HepG2 (cell line): ENCODE measurements around the gene S100A16. TPM values are rescaled to one million over a fixed set of nuclear protein-coding genes. Genes with fewer than 3 reads are reported as not detected.

Source experiments
- HNRNPLL ChIP-seq: fragments of 200-400 bp; formaldehyde crosslinking; IDR thresholded peaks from 2 replicates; pipeline ENCODE4 v1.6.1; 2017; ENCODE audit warnings: mild to moderate bottlenecking, low read depth, low read length; ENCODE audit not compliant: poor library complexity, severe bottlenecking
- JARID2 ChIP-seq: sonication (generic); formaldehyde crosslinking; IDR thresholded peaks from 2 replicates; pipeline ENCODE4 v1.8.1; 2023; ENCODE audit warnings: missing genetic modification reagents, inconsistent platforms; ENCODE audit not compliant: insufficient replicate concordance
- RAD21 ChIP-seq: fragments of 450-650 bp; formaldehyde crosslinking; IDR thresholded peaks from 2 replicates; pipeline ENCODE4 v1.5.0; 2020; ENCODE audit warnings: mild to moderate bottlenecking
- SP4 ChIP-seq: sonication (generic); formaldehyde crosslinking; IDR thresholded peaks from 2 replicates; pipeline ENCODE4 v1.8.1; 2023; ENCODE audit warnings: mild to moderate bottlenecking, missing genetic modification reagents
- TAF1 ChIP-seq: sonication (generic); formaldehyde crosslinking; IDR thresholded peaks from 2 replicates; pipeline ENCODE4 v1.4.0; 2020; ENCODE audit warnings: missing genetic modification reagents
- TCF12 ChIP-seq, 2 experiments: fragments of 450-650 bp in 1 of 2; sonication (generic) in 1 of 2; formaldehyde crosslinking in 1 of 2; IDR thresholded peaks; 2 replicates each; pipeline versions ENCODE4 v1.6.1 to v1.8.0; 2017 to 2022; ENCODE audit warnings: antibody characterized with exemption in 1 of 2, mild to moderate bottlenecking in 1 of 2, missing genetic modification reagents in 1 of 2, moderate library complexity in 1 of 2
- THAP11 ChIP-seq: IDR thresholded peaks from 2 replicates; pipeline ENCODE4 v1.6.1; 2016; ENCODE audit warnings: missing biosample characterization, missing genetic modification reagents
- ZBTB20 ChIP-seq: sonication (generic); formaldehyde crosslinking; IDR thresholded peaks from 2 replicates; pipeline ENCODE4 v1.8.1; 2023; ENCODE audit warnings: missing genetic modification reagents, low read depth, mild to moderate bottlenecking, borderline replicate concordance
- ZFX ChIP-seq: sonication (generic); formaldehyde crosslinking; IDR thresholded peaks from 2 replicates; pipeline ENCODE4 v1.4.0; 2020; ENCODE audit warnings: mild to moderate bottlenecking, low read depth, missing genetic modification reagents, moderate library complexity
- ZNF101 ChIP-seq: sonication (generic); formaldehyde crosslinking; IDR thresholded peaks from 2 replicates; pipeline ENCODE4 v1.4.0; 2020; ENCODE audit warnings: mild to moderate bottlenecking, low read depth, missing genetic modification reagents, borderline replicate concordance
- ZNF205 ChIP-seq: IDR thresholded peaks from 2 replicates; pipeline ENCODE4 v1.6.1; 2018; ENCODE audit warnings: missing biosample characterization, missing genetic modification reagents
- ZSCAN31 ChIP-seq: sonication (generic); formaldehyde crosslinking; IDR thresholded peaks from 2 replicates; pipeline ENCODE4 v1.5.0; 2020; ENCODE audit warnings: low read depth, mild to moderate bottlenecking, missing genetic modification reagents
- polyA plus RNA-seq, 8 experiments: library from polyadenylated mRNA; depleted of rRNA in 3 of 8; stranded (reverse) in 7 of 8; unstranded in 1 of 8; fragments of >200 nt; fragmentation: Illumina TruSeq in 4 of 8; extraction: Trizol in 4 of 8; gene quantifications; 2 replicates each; pipeline versions ENCODE4 v1.2.1 to v1.2.3, GENCODE V29; 2011 to 2016; ENCODE audit warnings: low read depth in 4 of 8, missing spikeins in 1 of 8, mixed read lengths in 1 of 8; ENCODE audit not compliant: insufficient read depth in 1 of 8
- total RNA-seq, 5 experiments: library from RNA; depleted of rRNA; stranded (reverse); fragments of >200 nt; fragmentation: Illumina TruSeq; extraction: Trizol; gene quantifications; 2 replicates each; pipeline ENCODE4 v1.2.3, GENCODE V29; 2016; ENCODE audit warnings: low read depth in 1 of 5
- TF ChIP-seq, protein P1 (sequence below): sonication (generic); formaldehyde crosslinking; IDR thresholded peaks from 2 replicates; pipeline ENCODE4 v1.8.1; 2022; ENCODE audit warnings: low read depth, mild to moderate bottlenecking, missing genetic modification reagents
- TF ChIP-seq, protein P2 (sequence below): sonication (generic); formaldehyde crosslinking; conservative IDR thresholded peaks from 2 replicates; pipeline ENCODE4 v1.8.1; 2023; ENCODE audit warnings: missing genetic modification reagents
- TF ChIP-seq, protein P3 (sequence below): sonication (generic); IDR thresholded peaks from 2 replicates; pipeline ENCODE4 v1.6.1; 2016; ENCODE audit warnings: low read depth, borderline replicate concordance
- TF ChIP-seq, protein P4 (sequence below): sonication (generic); formaldehyde crosslinking; IDR thresholded peaks from 2 replicates; pipeline ENCODE4 v1.5.0; 2020; ENCODE audit warnings: missing genetic modification reagents
- TF ChIP-seq, protein P5 (sequence below): sonication (generic); formaldehyde crosslinking; IDR thresholded peaks from 2 replicates; pipeline ENCODE4 v1.5.1; 2020; ENCODE audit warnings: missing genetic modification reagents, mild to moderate bottlenecking, borderline replicate concordance
- TF ChIP-seq, protein P6 (sequence below): sonication (generic); formaldehyde crosslinking; IDR thresholded peaks from 2 replicates; pipeline ENCODE4 v1.4.0; 2020; ENCODE audit warnings: missing genetic modification reagents

The S100A16 gene
- total and polyA plus RNA-seq, 2 of the 13 experiments (the other 11 are each of a cell fraction or from before 2014, with no cell fraction given): 46.0 to 195 TPM

DNA sequence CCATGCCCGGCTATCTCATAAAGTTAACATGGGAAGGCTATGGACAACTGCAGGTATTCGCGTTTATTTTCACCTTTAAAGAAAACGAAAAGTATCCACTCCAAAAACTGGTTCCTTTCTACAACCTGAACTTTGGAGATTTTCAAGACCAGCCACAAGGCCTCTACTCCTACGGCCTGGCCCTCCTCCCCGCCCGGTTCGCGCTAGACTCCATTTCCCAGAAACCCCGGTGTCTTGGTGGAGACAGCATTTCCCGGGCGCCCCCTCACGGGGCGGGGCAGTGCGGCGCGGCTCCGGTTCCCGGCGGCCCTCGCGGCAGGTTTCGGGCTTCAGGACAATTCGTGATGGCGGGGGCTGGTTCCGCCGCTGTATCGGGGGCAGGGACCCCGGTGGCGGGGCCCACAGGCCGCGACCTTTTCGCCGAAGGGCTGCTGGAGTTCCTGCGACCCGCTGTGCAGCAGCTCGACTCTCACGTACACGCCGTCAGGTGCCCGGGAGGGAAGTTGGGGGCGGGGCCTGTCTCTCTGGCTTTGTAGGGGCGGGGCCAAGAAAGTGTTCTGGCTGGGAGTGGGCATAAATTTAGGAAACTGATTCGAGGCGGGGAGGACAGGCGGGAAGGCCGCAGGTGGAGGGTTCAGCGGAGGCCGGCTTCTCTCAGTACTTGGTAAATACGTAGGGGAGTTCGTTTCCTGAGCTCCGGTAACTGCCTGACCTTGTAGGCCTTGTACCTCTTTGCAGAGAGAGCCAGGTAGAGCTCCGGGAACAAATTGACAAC is 45.6 kb upstream of the S100A16 start, which contains the start of gene SNAPIN (continued):
- TF ChIP-seq, protein P1, sequence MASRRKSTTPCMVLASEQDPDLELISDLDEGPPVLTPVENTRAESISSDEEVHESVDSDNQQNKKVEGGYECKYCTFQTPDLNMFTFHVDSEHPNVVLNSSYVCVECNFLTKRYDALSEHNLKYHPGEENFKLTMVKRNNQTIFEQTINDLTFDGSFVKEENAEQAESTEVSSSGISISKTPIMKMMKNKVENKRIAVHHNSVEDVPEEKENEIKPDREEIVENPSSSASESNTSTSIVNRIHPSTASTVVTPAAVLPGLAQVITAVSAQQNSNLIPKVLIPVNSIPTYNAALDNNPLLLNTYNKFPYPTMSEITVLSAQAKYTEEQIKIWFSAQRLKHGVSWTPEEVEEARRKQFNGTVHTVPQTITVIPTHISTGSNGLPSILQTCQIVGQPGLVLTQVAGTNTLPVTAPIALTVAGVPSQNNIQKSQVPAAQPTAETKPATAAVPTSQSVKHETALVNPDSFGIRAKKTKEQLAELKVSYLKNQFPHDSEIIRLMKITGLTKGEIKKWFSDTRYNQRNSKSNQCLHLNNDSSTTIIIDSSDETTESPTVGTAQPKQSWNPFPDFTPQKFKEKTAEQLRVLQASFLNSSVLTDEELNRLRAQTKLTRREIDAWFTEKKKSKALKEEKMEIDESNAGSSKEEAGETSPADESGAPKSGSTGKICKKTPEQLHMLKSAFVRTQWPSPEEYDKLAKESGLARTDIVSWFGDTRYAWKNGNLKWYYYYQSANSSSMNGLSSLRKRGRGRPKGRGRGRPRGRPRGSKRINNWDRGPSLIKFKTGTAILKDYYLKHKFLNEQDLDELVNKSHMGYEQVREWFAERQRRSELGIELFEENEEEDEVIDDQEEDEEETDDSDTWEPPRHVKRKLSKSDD (CRISPR knock-in tag): no peak
- TF ChIP-seq JARID2 (CRISPR knock-in tag): peak; percentile 33
- TF ChIP-seq TAF1 (CRISPR knock-in tag): peak; percentile 78
- no peak for TF ChIP-seq ZNF205
- TF ChIP-seq, protein P2, sequence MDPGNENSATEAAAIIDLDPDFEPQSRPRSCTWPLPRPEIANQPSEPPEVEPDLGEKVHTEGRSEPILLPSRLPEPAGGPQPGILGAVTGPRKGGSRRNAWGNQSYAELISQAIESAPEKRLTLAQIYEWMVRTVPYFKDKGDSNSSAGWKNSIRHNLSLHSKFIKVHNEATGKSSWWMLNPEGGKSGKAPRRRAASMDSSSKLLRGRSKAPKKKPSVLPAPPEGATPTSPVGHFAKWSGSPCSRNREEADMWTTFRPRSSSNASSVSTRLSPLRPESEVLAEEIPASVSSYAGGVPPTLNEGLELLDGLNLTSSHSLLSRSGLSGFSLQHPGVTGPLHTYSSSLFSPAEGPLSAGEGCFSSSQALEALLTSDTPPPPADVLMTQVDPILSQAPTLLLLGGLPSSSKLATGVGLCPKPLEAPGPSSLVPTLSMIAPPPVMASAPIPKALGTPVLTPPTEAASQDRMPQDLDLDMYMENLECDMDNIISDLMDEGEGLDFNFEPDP (CRISPR knock-in tag): no peak
- TF ChIP-seq, protein P3, sequence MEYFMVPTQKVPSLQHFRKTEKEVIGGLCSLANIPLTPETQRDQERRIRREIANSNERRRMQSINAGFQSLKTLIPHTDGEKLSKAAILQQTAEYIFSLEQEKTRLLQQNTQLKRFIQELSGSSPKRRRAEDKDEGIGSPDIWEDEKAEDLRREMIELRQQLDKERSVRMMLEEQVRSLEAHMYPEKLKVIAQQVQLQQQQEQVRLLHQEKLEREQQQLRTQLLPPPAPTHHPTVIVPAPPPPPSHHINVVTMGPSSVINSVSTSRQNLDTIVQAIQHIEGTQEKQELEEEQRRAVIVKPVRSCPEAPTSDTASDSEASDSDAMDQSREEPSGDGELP: 0 out of 2 replicates have a peak, but pooled peaks have one; percentile 16
- peak; percentile 98 for TF ChIP-seq ZFX
- no peak for TF ChIP-seq ZNF101 (CRISPR knock-in tag)
- TF ChIP-seq SP4 (CRISPR knock-in tag): peak; percentile 81
- 0 out of 2 replicates have a peak, but pooled peaks have one; percentile 29 for TF ChIP-seq RAD21 (CRISPR knock-in tag)
- TF ChIP-seq, protein P4, sequence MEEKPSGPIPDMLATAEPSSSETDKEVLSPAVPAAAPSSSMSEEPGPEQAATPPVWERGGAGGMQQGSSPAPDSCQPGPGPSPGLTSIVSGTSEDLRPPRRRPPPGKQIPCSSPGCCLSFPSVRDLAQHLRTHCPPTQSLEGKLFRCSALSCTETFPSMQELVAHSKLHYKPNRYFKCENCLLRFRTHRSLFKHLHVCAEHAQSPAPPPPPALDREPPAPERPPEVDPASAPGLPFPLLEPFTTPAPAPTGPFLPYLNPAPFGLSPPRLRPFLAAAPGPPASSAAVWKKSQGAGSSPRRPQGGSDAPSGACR: peak; percentile 89; the same call in 1 of the 2 replicates
- peak; percentile 98 for TF ChIP-seq THAP11 (CRISPR knock-in tag)
- no peak for TF ChIP-seq TCF12 (IDR thresholded peaks at IDR 0.05)
- peak; percentile 47; the same call in 1 of the 2 replicates for TF ChIP-seq TCF12 (CRISPR knock-in tag; IDR thresholded peaks at IDR 0.05)
- TF ChIP-seq ZSCAN31 (CRISPR knock-in tag): peak; percentile 37; the same call in 1 of the 2 replicates
- TF ChIP-seq, protein P5, sequence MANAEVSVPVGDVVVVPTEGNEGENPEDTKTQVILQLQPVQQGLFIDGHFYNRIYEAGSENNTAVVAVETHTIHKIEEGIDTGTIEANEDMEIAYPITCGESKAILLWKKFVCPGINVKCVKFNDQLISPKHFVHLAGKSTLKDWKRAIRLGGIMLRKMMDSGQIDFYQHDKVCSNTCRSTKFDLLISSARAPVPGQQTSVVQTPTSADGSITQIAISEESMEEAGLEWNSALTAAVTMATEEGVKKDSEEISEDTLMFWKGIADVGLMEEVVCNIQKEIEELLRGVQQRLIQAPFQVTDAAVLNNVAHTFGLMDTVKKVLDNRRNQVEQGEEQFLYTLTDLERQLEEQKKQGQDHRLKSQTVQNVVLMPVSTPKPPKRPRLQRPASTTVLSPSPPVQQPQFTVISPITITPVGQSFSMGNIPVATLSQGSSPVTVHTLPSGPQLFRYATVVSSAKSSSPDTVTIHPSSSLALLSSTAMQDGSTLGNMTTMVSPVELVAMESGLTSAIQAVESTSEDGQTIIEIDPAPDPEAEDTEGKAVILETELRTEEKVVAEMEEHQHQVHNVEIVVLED (CRISPR knock-in tag): peak; percentile 84
- TF ChIP-seq, protein P6, sequence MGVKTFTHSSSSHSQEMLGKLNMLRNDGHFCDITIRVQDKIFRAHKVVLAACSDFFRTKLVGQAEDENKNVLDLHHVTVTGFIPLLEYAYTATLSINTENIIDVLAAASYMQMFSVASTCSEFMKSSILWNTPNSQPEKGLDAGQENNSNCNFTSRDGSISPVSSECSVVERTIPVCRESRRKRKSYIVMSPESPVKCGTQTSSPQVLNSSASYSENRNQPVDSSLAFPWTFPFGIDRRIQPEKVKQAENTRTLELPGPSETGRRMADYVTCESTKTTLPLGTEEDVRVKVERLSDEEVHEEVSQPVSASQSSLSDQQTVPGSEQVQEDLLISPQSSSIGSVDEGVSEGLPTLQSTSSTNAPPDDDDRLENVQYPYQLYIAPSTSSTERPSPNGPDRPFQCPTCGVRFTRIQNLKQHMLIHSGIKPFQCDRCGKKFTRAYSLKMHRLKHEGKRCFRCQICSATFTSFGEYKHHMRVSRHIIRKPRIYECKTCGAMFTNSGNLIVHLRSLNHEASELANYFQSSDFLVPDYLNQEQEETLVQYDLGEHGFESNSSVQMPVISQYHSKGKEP (CRISPR knock-in tag): no peak
- peak; percentile 74 for TF ChIP-seq HNRNPLL
- TF ChIP-seq ZBTB20 (CRISPR knock-in tag): peak; percentile 25; the same call in 1 of the 2 replicates
